Measurements from ENCODE around the gene MCEMP1.

DNA sequence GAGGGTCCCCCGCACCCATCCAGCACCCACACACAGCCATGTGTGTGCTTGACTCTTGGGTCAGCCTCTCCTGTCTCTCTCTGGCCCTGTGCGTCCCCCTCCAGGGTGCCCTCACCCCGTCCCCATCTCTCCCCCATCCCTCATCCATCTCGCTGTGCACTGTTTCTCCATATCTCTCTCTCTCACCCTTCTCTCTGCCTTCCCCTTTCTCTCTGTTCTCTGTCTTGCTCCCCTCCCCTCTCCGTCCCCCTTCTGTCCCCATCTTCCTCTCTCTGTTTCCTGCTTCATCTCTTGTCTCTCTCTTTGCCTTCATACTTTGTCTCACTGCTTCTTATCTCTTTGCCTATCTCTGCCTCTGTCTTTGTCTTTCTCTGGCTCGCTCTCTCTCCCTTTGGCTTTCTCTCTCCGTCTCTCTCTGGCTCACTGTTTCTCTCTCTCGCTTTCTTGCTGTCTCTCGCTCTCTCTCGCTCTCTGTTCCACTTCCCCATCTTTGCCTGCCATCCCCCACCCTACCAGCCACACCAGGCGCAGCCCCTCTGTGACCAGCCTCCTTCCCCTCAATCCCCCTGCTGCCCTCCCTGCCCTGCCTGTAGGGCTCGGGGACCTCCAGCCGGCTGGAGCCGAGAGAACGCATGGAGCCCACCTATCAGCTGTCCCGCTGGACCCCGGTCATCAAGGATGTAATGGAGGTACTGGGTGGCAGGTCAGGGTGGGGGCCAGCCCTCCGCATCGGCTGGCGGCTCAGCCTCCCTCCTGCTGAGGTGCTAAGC lies 31.0 kb upstream of the MCEMP1 start:
- no peak for TF ChIP-seq CTCF (IDR thresholded peaks at IDR 0.05)
- no peak for TF ChIP-seq POLR2A (IDR thresholded peaks at IDR 0.05)

Data from adrenal gland (tissue), 5 donors.